Colonic mucosa (tissue), 4 donors: ENCODE measurements around the gene ZNF507. TPM values are rescaled to one million over a fixed set of nuclear protein-coding genes. Genes with fewer than 3 reads are reported as not detected.

Experiments used
- DNase-seq: peaks from one replicate; pipeline ENCODE4 v3.0.0-alpha.2; 2020
- H3K27ac ChIP-seq: fragments of 200-600 bp; one replicate; pipeline ENCODE4 v1.8.0; 2021
- H3K27me3 ChIP-seq: fragments of 200-600 bp; one replicate; pipeline ENCODE4 v1.8.0; 2021
- H3K36me3 ChIP-seq: fragments of 200-600 bp; one replicate; pipeline ENCODE4 v1.8.0; 2021
- H3K4me1 ChIP-seq: fragments of 200-600 bp; one replicate; pipeline ENCODE4 v1.8.0; 2021; ENCODE audit warnings: mild to moderate bottlenecking
- H3K4me3 ChIP-seq: fragments of 200-600 bp; one replicate; pipeline ENCODE4 v1.8.0; 2021
- H3K9ac ChIP-seq, 2 donors: one replicate each; pipeline ENCODE4 v1.7.0; 2013; ENCODE audit warnings: control low read depth in 2 of 2, low read depth in 2 of 2, low read length in 2 of 2
- H3K9me3 ChIP-seq: fragments of 200-600 bp; one replicate; pipeline ENCODE4 v1.8.0; 2021
- intact Hi-C: fragments of 100-400 bp; cut with DNase I; formaldehyde crosslinking; loops from one replicate; pipeline ENCODE4 v1.14.1; 2022
- total RNA-seq, 2 donors: library from RNA; stranded (reverse); fragmentation: NEBNext Ultra II Directional in 1 of 2; extraction: Animal tissue kit (Norgen Biotek cat#: 25700) in 1 of 2; gene quantifications; one replicate each; pipeline ENCODE4 v1.2.1, GENCODE V29; 2021
- TF ChIP-seq, protein P1 (sequence below): fragments of 200-600 bp; IDR thresholded peaks from one replicate; pipeline ENCODE4 v1.8.0; 2022; ENCODE audit warnings: antibody characterized with exemption, mild to moderate bottlenecking
- donor health status: healthy.
- donor health status: DM: no; HTN: no; CAD: no.
- donor health status: DM: no; HTN: no; CAD: no.

ZNF507 gene
- 10 to 100 TPM; 15.3 to 16.6 TPM for total RNA-seq

DNA sequence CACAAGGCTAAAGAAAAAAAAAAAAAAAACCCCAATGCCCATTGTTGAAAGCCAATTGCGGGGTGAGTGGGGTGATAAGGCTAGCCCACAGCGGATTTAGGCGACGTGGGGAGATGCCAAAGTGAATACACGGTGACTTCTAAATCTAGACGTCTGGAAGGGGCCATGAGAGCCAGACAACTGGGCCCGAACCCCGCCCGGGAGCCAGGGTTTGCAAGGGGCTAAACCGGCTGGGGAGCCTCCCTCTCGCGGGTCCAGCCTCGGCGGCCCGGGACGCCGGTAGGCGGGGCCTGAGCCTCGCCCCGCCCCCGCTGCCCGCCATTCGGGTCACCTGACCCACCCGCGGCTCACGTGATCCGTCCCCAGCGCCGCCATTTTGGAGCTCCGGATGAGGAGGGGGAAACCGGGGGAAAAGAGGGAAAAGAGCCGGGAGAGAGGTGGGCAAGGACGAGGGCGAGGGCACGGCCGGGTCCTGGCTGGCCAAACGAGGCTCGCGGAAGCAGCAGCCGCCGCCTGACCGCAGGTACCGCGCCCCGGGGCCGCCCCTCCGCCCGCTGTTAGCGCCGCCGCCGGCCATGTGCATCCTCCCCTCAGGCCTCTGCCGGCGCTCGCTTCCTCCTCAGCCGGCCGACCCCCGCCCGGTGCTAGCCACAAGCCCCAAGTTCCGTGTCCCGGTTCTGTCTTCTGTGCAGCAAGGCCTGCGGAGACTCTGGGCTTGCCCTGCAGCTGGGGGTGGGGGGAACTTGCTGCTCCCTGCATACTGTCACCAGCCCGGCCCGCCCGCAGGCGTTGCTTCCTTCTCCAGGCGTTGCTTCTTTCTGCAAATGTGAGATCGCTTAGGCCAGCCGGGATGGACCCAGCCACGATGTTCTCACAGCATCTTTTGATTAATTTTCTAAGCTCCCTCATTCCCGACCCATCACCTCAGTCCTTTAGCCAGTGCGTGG lies at the start of gene ZNF507:
TSS of gene ZNF507 (plus strand) at position 350 of the 947 bp plus-strand sequence. CDS start 7,221 bp downstream, outside the sequence.
- peak; percentile 84 for DNase-seq
- Histone ChIP-seq H3K27me3 (no peaks in the 10 kb centered on the region), H3K27ac (peak within 1 kb of the TSS; percentile 81), H3K4me1 (peaks cover 11% of the 10 kb centered on the region), H3K9me3 (no peaks in the 10 kb centered on the region), H3K9ac (peak within 1 kb of the TSS; percentile 85 to 87), H3K36me3 (no peaks in the 10 kb centered on the region), H3K4me3 (peak within 1 kb of the TSS; percentile 97)
- TF ChIP-seq, protein P1, sequence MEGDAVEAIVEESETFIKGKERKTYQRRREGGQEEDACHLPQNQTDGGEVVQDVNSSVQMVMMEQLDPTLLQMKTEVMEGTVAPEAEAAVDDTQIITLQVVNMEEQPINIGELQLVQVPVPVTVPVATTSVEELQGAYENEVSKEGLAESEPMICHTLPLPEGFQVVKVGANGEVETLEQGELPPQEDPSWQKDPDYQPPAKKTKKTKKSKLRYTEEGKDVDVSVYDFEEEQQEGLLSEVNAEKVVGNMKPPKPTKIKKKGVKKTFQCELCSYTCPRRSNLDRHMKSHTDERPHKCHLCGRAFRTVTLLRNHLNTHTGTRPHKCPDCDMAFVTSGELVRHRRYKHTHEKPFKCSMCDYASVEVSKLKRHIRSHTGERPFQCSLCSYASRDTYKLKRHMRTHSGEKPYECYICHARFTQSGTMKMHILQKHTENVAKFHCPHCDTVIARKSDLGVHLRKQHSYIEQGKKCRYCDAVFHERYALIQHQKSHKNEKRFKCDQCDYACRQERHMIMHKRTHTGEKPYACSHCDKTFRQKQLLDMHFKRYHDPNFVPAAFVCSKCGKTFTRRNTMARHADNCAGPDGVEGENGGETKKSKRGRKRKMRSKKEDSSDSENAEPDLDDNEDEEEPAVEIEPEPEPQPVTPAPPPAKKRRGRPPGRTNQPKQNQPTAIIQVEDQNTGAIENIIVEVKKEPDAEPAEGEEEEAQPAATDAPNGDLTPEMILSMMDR, result no peak
- intact Hi-C loops, result loop anchor here (10.0 kb wide), 1 partner anchor 59 kb away; the partner anchor contains the start of gene DPY19L3

DNA sequence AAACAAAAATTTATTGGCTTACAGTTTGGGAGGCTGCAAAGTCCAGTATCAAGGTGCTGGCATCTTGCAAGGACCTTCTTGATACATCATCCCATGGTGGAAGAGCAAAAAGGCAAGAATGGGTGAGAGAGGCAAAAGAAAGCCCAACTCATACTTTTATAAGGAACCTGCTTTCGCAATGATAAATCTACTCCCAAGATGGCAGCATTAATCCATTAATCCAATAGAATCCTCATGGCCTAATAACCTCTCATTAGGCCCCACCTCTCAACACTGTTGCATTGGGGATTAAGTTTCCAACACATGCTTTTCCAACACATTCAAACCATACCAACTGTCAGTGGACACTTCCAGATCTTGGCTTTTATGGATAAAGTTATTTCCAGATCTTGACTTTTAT lies 48.7 kb upstream of the ZNF507 start:
- no peaks in the 10 kb centered on the region for H3K27me3 ChIP-seq
- no peak overlapping the region for H3K27ac ChIP-seq
- TF ChIP-seq, protein P1, result no peak
- no peak overlapping the region for H3K4me3 ChIP-seq
- no peaks in the 10 kb centered on the region for H3K9me3 ChIP-seq
- intact Hi-C loops, result no loop called here
- DNase-seq, result no peak
- no peaks in the 10 kb centered on the region for H3K4me1 ChIP-seq
- H3K9ac ChIP-seq, result no peak overlapping the region
- H3K36me3 ChIP-seq, result no peaks in the 10 kb centered on the region

DNA sequence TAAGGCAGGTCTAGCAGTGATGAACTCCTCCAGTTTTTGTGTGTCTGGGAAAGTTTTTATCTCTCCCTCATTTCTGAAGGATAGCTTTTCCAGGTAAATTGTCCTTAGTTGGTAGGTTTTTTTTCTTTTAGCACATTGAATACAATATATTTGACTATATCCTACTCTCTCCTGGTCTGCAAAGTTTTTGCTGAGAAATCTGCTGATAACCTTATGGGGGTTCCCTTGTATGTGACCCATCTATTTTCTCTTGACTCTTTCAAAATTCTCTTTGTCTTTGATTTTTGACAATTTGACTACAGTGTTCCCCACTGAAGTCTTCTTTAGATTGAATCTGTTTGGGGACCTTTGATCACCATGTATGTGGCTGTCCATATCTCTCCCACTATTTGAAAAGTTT lies 42.6 kb upstream of the ZNF507 start:
- intact Hi-C loops, result no loop called here
- TF ChIP-seq, protein P1, result no peak
- H3K4me1 ChIP-seq, result no peaks in the 10 kb centered on the region
- H3K36me3 ChIP-seq, result no peaks in the 10 kb centered on the region
- H3K27me3 ChIP-seq, result no peaks in the 10 kb centered on the region
- H3K9me3 ChIP-seq, result no peaks in the 10 kb centered on the region
- H3K9ac ChIP-seq, result no peak overlapping the region
- DNase-seq, result no peak
- H3K4me3 ChIP-seq, result no peak overlapping the region
- no peak overlapping the region for H3K27ac ChIP-seq

DNA sequence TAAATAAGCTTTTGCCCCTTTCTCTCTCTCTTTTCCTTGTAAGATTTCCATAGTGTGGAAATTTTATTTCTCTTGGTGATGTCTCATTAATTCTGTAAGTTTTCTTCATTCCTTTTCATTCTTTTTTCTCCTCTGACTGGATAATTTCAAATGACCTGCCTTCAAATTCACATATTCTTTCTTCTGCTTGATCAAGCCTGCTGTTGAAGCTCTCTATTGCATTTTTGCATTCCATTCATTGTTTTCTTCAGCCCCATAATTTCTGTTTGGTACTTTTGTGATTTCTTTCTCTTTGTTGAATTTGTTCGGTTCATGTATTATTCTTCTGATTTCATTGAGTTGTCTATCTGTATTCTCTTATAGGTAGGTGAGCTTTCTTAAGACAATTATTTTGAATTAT lies 42.2 kb upstream of the ZNF507 start:
- Histone ChIP-seq H3K27ac (no peak overlapping the region), H3K4me1 (no peaks in the 10 kb centered on the region), H3K9ac (no peak overlapping the region), H3K9me3 (no peaks in the 10 kb centered on the region), H3K4me3 (no peak overlapping the region), H3K36me3 (no peaks in the 10 kb centered on the region), H3K27me3 (no peaks in the 10 kb centered on the region)
- no peak for DNase-seq
- TF ChIP-seq, protein P1, result no peak
- intact Hi-C loops, result no loop called here

DNA sequence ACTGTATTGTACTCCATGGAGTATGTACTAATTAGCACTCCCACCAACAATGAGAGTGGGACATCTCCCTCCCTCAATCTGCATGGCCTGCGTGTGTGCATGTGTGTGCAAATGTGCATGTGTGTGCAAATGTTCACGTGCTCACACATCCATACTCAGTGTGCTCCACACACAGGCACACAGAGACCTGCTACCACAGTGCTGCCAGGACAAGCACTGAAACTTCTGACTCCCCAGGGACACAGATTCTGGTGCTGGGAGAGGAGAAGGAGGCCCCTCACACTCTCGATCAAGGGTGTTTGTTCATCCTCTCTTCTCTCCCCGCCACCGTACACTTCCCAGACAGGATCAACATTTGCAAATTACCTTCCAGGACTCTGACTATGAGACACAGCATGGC lies 37.8 kb upstream of the ZNF507 start:
- intact Hi-C loops, result no loop called here
- Histone ChIP-seq H3K4me1 (no peaks in the 10 kb centered on the region), H3K9me3 (no peaks in the 10 kb centered on the region), H3K27me3 (no peaks in the 10 kb centered on the region), H3K27ac (no peak overlapping the region), H3K4me3 (no peak overlapping the region), H3K36me3 (no peaks in the 10 kb centered on the region), H3K9ac (no peak overlapping the region)
- no peak for DNase-seq
- TF ChIP-seq, protein P1, result no peak
